Caco-2 (cell line): ENCODE measurements around the gene UGT2A1. TPM values are rescaled to one million over a fixed set of nuclear protein-coding genes. Genes with fewer than 3 reads are reported as not detected.

Experiments used
- BruUV-seq: library from RNA; stranded (reverse); fragments of 400-500 nt; replicated peaks from 2 replicates; lab custom pipeline; 2021; lab: Mats Ljungman, UMichigan
- CTCF ChIA-PET: fragments of 300-600 bp; sonication (Branson Sonifier 250); formaldehyde crosslinking; loops from one replicate; lab custom pipeline; 2022; ENCODE audit warnings: antibody characterized with exemption; lab: Charles Lee
- POLR2A ChIA-PET: fragments of 300-600 bp; sonication (Branson Sonifier 250); formaldehyde crosslinking; loops from one replicate; lab custom pipeline; 2022; ENCODE audit warnings: antibody characterized with exemption; lab: Charles Lee
- DNase-seq, 2 experiments: peaks; one replicate each; pipeline versions ENCODE4 v3.0.0 to v3.0.0-alpha.2; 2020 to 2022
- H3K27me3 ChIP-seq: replicated peaks from 2 replicates; pipeline ENCODE4 v1.6.0; 2011; ENCODE audit warnings: low read length; ENCODE audit not compliant: control insufficient read depth, insufficient read depth
- H3K36me3 ChIP-seq: 2 replicates; pipeline ENCODE4 v1.5.1; 2011; ENCODE audit warnings: low read length; ENCODE audit not compliant: control insufficient read depth, insufficient read depth
- H3K4me1 ChIP-seq: fragments of 250-450 bp; sonication (Bioruptor Pico); 2 replicates; pipeline ENCODE4 v1.5.1; 2020; ENCODE audit warnings: mild to moderate bottlenecking
- H3K4me3 ChIP-seq: 2 replicates; pipeline ENCODE4 v1.5.1; 2011; ENCODE audit warnings: low read depth, mild to moderate bottlenecking, control low read depth, low read length
- H3K9me3 ChIP-seq: fragments of 250-450 bp; sonication (Bioruptor Pico); 2 replicates; pipeline ENCODE4 v1.5.1; 2020; ENCODE audit warnings: mild to moderate bottlenecking, moderate library complexity
- H3K27ac Mint-ChIP-seq: one replicate; pipeline ENCODE4 v1.8.0; 2022; ENCODE audit warnings: mixed read lengths; ENCODE audit not compliant: unreplicated experiment
- H3K27me3 Mint-ChIP-seq: one replicate; pipeline ENCODE4 v1.8.0; 2022; ENCODE audit warnings: mixed read lengths; ENCODE audit not compliant: insufficient read depth, unreplicated experiment
- H3K36me3 Mint-ChIP-seq: one replicate; pipeline ENCODE4 v1.8.0; 2022; ENCODE audit warnings: mild to moderate bottlenecking, mixed read lengths; ENCODE audit not compliant: insufficient read depth, unreplicated experiment
- H3K4me1 Mint-ChIP-seq: one replicate; pipeline ENCODE4 v1.8.0; 2022; ENCODE audit warnings: low read depth, mixed read lengths; ENCODE audit not compliant: unreplicated experiment
- H3K4me3 Mint-ChIP-seq: one replicate; pipeline ENCODE4 v1.8.0; 2022; ENCODE audit warnings: mild to moderate bottlenecking, moderate library complexity, mixed read lengths; ENCODE audit not compliant: unreplicated experiment
- H3K9me3 Mint-ChIP-seq: one replicate; pipeline ENCODE4 v1.8.0; 2022; ENCODE audit warnings: mixed read lengths; ENCODE audit not compliant: unreplicated experiment
- CTCF ChIP-seq, 2 experiments: fragments of 200-600 bp in 1 of 2; IDR thresholded peaks; 1 replicate in 1 of 2; 2 replicates in 1 of 2; pipeline versions ENCODE4 v1.5.1 to v1.8.0; 2011 to 2022; ENCODE audit warnings: antibody characterized with exemption in 1 of 2, control low read depth in 1 of 2, inconsistent platforms in 1 of 2, low read depth in 1 of 2, low read length in 1 of 2, mild to moderate bottlenecking in 1 of 2, moderate library complexity in 1 of 2; ENCODE audit not compliant: insufficient read depth in 1 of 2, severe bottlenecking in 1 of 2, unreplicated experiment in 1 of 2
- intact Hi-C: fragments of 100-400 bp; cut with micrococcal nuclease; formaldehyde crosslinking; loops from one replicate; pipeline ENCODE4 v1.10.0; 2022; ENCODE audit not compliant: unreplicated experiment
- total RNA-seq: library from RNA; stranded (reverse); gene quantifications from 2 replicates; pipeline ENCODE4 v1.2.3, GENCODE V29; 2022

Gene UGT2A1
- total RNA-seq, 1 experiment from 2014 or later, result not detected

- BruUV-seq, result no TSS peak
- Histone ChIP-seq H3K36me3 (no peaks in the 10 kb centered on the region), H3K4me1 (peaks cover 8% of the 10 kb centered on the region; the same call in 1 of the 2 replicates), H3K27me3 (no peaks in the 10 kb centered on the region), H3K4me3 (no peak overlapping the region), H3K9me3 (no peaks in the 10 kb centered on the region)
- no peaks in the 10 kb centered on the region for H3K27me3 Mint-ChIP-seq
- POLR2A ChIA-PET, result no interaction called here
- no peak for DNase-seq
- H3K4me1 Mint-ChIP-seq, result peaks cover 9% of the 10 kb centered on the region
- no peak overlapping the region for H3K4me3 Mint-ChIP-seq
- CTCF ChIA-PET, result no interaction called here
- intact Hi-C loops, result no loop called here
- no peaks in the 10 kb centered on the region for H3K36me3 Mint-ChIP-seq
- TF ChIP-seq CTCF (IDR thresholded peaks at IDR 0.05; ENCODE audit: insufficient read depth in 1 of 2, low read depth in 1 of 2, low read length in 1 of 2, severe bottlenecking in 1 of 2, unreplicated experiment in 1 of 2), result no peak
- no peaks in the 10 kb centered on the region for H3K9me3 Mint-ChIP-seq
- no peak overlapping the region for H3K27ac Mint-ChIP-seq
Measured at GRCh38 chr4:69546134-69546765, 106.8 kb downstream of the UGT2A1 start.

Other genes with a start within 250 kb of the UGT2A1 start
- gene UGT2B4, start 157.3 kb downstream of the UGT2A1 start, total RNA-seq, result 1.0 and 1.1 TPM in 2 replicates
- gene UGT2A2, start 13.6 kb downstream of the UGT2A1 start, total RNA-seq, result not detected in 2 replicates
- 0.86 and 1.00 TPM in 2 replicates for gene SULT1B1, start 107.4 kb upstream of the UGT2A1 start, total RNA-seq
- 0.43 and 0.86 TPM in 2 replicates for gene SULT1E1, start 206.9 kb upstream of the UGT2A1 start, total RNA-seq